WTC11 (cell line): ENCODE results near the gene C5orf15. TPM values are rescaled to one million over a fixed set of nuclear protein-coding genes. Genes with fewer than 3 reads are reported as not detected.

Experiments
- ATAC-seq: fragments of 200-7000 bp; cut with Tn5 transposase; 2 replicates; pipeline ENCODE4 v1.10.0; 2021; ENCODE audit warnings: mild to moderate bottlenecking, moderate library complexity
- CTCF ChIA-PET: fragments of 300-600 bp; sonication (Branson Sonifier 250); formaldehyde crosslinking; loops from one replicate; lab custom pipeline; 2021; ENCODE audit warnings: antibody characterized with exemption; lab: Charles Lee
- POLR2A ChIA-PET: fragments of 350-600 bp; sonication (Branson Sonifier 250); formaldehyde crosslinking; loops from one replicate; lab custom pipeline; 2021; ENCODE audit warnings: antibody characterized with exemption; lab: Charles Lee
- DNase-seq: peaks from one replicate; pipeline ENCODE4 v3.0.0; 2021; ENCODE audit warnings: low spot score
- H3K27ac Mint-ChIP-seq: 2 replicates; pipeline ENCODE4 v1.8.0; 2021; ENCODE audit warnings: mixed read lengths
- H3K27me3 Mint-ChIP-seq: 2 replicates; pipeline ENCODE4 v1.8.0; 2021; ENCODE audit warnings: low read depth, mild to moderate bottlenecking, moderate library complexity, mixed read lengths
- H3K36me3 Mint-ChIP-seq: 2 replicates; pipeline ENCODE4 v1.8.0; 2021; ENCODE audit warnings: mixed read lengths
- H3K4me1 Mint-ChIP-seq: 2 replicates; pipeline ENCODE4 v1.8.0; 2022; ENCODE audit warnings: mixed read lengths
- H3K4me3 Mint-ChIP-seq: 2 replicates; pipeline ENCODE4 v1.8.0; 2021; ENCODE audit warnings: mild to moderate bottlenecking, moderate library complexity, mixed read lengths
- H3K9me3 Mint-ChIP-seq: 2 replicates; pipeline ENCODE4 v1.8.0; 2021; ENCODE audit warnings: mixed read lengths
- ARID4B ChIP-seq: sonication (generic); formaldehyde crosslinking; IDR thresholded peaks from 2 replicates; pipeline ENCODE4 v1.8.0; 2023; ENCODE audit warnings: missing genetic modification reagents, mild to moderate bottlenecking, borderline replicate concordance
- ATF6 ChIP-seq: sonication (generic); formaldehyde crosslinking; IDR thresholded peaks from 2 replicates; pipeline ENCODE4 v1.8.1; 2023; ENCODE audit warnings: mild to moderate bottlenecking, missing genetic modification reagents
- CTCF ChIP-seq: fragments of 200-600 bp; IDR thresholded peaks from 2 replicates; pipeline ENCODE4 v1.8.0; 2022; ENCODE audit warnings: antibody characterized with exemption
- EMX1 ChIP-seq: fragments of 250-450 bp; sonication (Bioruptor Pico); IDR thresholded peaks from 2 replicates; pipeline ENCODE4 v1.8.0; 2021; ENCODE audit warnings: mild to moderate bottlenecking
- FOXK1 ChIP-seq: sonication (generic); formaldehyde crosslinking; IDR thresholded peaks from 2 replicates; pipeline ENCODE4 v1.8.0; 2022; ENCODE audit warnings: mild to moderate bottlenecking, moderate library complexity, missing genetic modification reagents
- GABPB1 ChIP-seq: sonication (generic); formaldehyde crosslinking; IDR thresholded peaks from 2 replicates; pipeline ENCODE4 v1.8.1; 2023; ENCODE audit warnings: mild to moderate bottlenecking, missing genetic modification reagents
- HMGA2 ChIP-seq: fragments of 250-450 bp; sonication (Bioruptor Pico); IDR thresholded peaks from 2 replicates; pipeline ENCODE4 v1.4.0; 2021; ENCODE audit warnings: mild to moderate bottlenecking, moderate library complexity
- NFE2L1 ChIP-seq: sonication (generic); formaldehyde crosslinking; IDR thresholded peaks from 2 replicates; pipeline ENCODE4 v1.8.1; 2023; ENCODE audit warnings: missing genetic modification reagents
- NFYB ChIP-seq: sonication (generic); formaldehyde crosslinking; conservative IDR thresholded peaks from 2 replicates; pipeline ENCODE4 v1.8.0; 2022; ENCODE audit warnings: low read depth, missing genetic modification reagents
- RORB ChIP-seq: fragments of 250-450 bp; sonication (Bioruptor Pico); IDR thresholded peaks from 2 replicates; pipeline ENCODE4 v1.9.0; 2021; ENCODE audit warnings: mild to moderate bottlenecking
- SMAD3 ChIP-seq: sonication (generic); formaldehyde crosslinking; IDR thresholded peaks from 2 replicates; pipeline ENCODE4 v1.8.0; 2022; ENCODE audit warnings: missing genetic modification reagents, mild to moderate bottlenecking, borderline replicate concordance
- SOX15 ChIP-seq: fragments of 250-450 bp; sonication (Bioruptor Pico); IDR thresholded peaks from 2 replicates; pipeline ENCODE4 v1.9.0; 2021; ENCODE audit warnings: mild to moderate bottlenecking
- TP53 ChIP-seq: sonication (generic); formaldehyde crosslinking; IDR thresholded peaks from 2 replicates; pipeline ENCODE4 v1.8.1; 2023; ENCODE audit warnings: mild to moderate bottlenecking, missing genetic modification reagents
- ZBTB21 ChIP-seq: sonication (generic); formaldehyde crosslinking; IDR thresholded peaks from 2 replicates; pipeline ENCODE4 v1.8.1; 2023; ENCODE audit warnings: mild to moderate bottlenecking, missing genetic modification reagents, borderline replicate concordance
- ZNF121 ChIP-seq: sonication (generic); formaldehyde crosslinking; IDR thresholded peaks from 2 replicates; pipeline ENCODE4 v1.8.0; 2023; ENCODE audit warnings: missing genetic modification reagents
- ZNF263 ChIP-seq: sonication (generic); formaldehyde crosslinking; IDR thresholded peaks from 2 replicates; pipeline ENCODE4 v1.8.1; 2022; ENCODE audit warnings: low read depth, mild to moderate bottlenecking, moderate library complexity, missing genetic modification reagents
- ZNF416 ChIP-seq: fragments of 250-450 bp; sonication (Bioruptor Pico); IDR thresholded peaks from 2 replicates; pipeline ENCODE4 v1.9.0; 2021; ENCODE audit warnings: mild to moderate bottlenecking, inconsistent platforms
- ZNF423 ChIP-seq: fragments of 250-450 bp; sonication (Bioruptor Pico); IDR thresholded peaks from 2 replicates; pipeline ENCODE4 v2.1.2; 2022; ENCODE audit warnings: mild to moderate bottlenecking, moderate library complexity
- total RNA-seq: library from RNA; stranded (reverse); gene quantifications from 3 replicates; pipeline ENCODE4 v1.2.3, GENCODE V29; 2021
- TF ChIP-seq, protein P1 (sequence below): sonication (generic); formaldehyde crosslinking; IDR thresholded peaks from 2 replicates; pipeline ENCODE4 v1.8.1; 2023; ENCODE audit warnings: mild to moderate bottlenecking, moderate library complexity, missing genetic modification reagents
- TF ChIP-seq, protein P2 (sequence below): fragments of 250-450 bp; sonication (Bioruptor Pico); IDR thresholded peaks from 2 replicates; pipeline ENCODE4 v2.1.2; 2022; ENCODE audit warnings: mild to moderate bottlenecking, moderate library complexity

The C5orf15 gene
- total RNA-seq, 1 experiment from 2014 or later, result 32.7 TPM

DNA sequence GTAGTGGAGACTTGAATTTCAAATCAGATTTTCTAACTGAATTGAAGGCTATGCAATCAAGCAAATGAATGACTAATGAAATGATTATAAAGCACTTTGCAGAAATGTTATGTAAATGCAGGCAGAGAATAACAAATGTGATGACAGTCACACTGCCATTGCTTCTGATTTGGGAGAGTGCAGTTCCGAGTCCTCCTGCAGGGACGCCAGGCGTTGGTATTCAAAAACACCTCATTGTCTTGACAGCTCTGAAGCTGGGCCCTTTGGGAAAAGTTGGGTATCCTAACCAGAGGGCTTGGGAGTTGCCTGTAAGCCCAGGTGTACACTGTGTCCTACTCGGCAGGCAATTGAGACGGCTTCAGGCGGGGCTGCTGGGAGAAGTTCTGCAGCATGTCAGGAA is 57.9 kb downstream of the C5orf15 start:
- H3K9me3 Mint-ChIP-seq, result no peaks in the 10 kb centered on the region
- H3K4me1 Mint-ChIP-seq, result no peaks in the 10 kb centered on the region
- H3K4me3 Mint-ChIP-seq, result no peak overlapping the region
- no peaks in the 10 kb centered on the region for H3K27me3 Mint-ChIP-seq
- TF ChIP-seq ZNF423 (CRISPR knock-in tag), result no peak
- no peak for TF ChIP-seq NFE2L1
- H3K36me3 Mint-ChIP-seq, result no peaks in the 10 kb centered on the region
- ATAC-seq (peak; percentile 64), DNase-seq (peak; percentile 23)
- H3K27ac Mint-ChIP-seq, result no peak overlapping the region
- ChIA-PET POLR2A (no interaction called here), CTCF (no interaction called here)

- no peak for DNase-seq
- Mint-ChIP-seq H3K36me3 (no peaks in the 10 kb centered on the region), H3K9me3 (no peaks in the 10 kb centered on the region), H3K27ac (no peak overlapping the region), H3K27me3 (no peaks in the 10 kb centered on the region), H3K4me1 (no peaks in the 10 kb centered on the region), H3K4me3 (no peak overlapping the region)
- TF ChIP-seq RORB (CRISPR knock-in tag) (no peak), HMGA2 (CRISPR knock-in tag) (no peak), GABPB1 (no peak)
- ATAC-seq, result no peak
- CTCF ChIA-PET, result interaction anchor here (1.1 to 1.2 kb wide), 3 partner anchors 12 to 486 kb away, joined by 3 to 4 read pairs (median 3); no protein-coding TSS in a partner anchor
- POLR2A ChIA-PET, result interaction anchor here (0.7 kb wide), 1 partner anchor 15 kb away, joined by 3 read pairs; no protein-coding TSS in a partner anchor
Measured at GRCh38 chr5:133909603-133910002, 58.8 kb downstream of the C5orf15 start.

- POLR2A ChIA-PET, result no interaction called here
- ATAC-seq (no peak), DNase-seq (no peak)
- CTCF ChIA-PET, result interaction anchor here (0.9 kb wide), 1 partner anchor 38 kb away, joined by 3 read pairs; no protein-coding TSS in a partner anchor
- no peak overlapping the region for H3K4me3 Mint-ChIP-seq
- no peak for TF ChIP-seq SOX15 (CRISPR knock-in tag)
- TF ChIP-seq ATF6 (CRISPR knock-in tag), result no peak
- no peak for TF ChIP-seq NFYB (CRISPR knock-in tag)
- TF ChIP-seq ZNF416, result no peak
- TF ChIP-seq TP53 (CRISPR knock-in tag), result no peak
- TF ChIP-seq, protein P1, sequence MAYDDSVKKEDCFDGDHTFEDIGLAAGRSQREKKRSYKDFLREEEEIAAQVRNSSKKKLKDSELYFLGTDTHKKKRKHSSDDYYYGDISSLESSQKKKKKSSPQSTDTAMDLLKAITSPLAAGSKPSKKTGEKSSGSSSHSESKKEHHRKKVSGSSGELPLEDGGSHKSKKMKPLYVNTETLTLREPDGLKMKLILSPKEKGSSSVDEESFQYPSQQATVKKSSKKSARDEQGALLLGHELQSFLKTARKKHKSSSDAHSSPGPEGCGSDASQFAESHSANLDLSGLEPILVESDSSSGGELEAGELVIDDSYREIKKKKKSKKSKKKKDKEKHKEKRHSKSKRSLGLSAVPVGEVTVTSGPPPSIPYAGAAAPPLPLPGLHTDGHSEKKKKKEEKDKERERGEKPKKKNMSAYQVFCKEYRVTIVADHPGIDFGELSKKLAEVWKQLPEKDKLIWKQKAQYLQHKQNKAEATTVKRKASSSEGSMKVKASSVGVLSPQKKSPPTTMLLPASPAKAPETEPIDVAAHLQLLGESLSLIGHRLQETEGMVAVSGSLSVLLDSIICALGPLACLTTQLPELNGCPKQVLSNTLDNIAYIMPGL (CRISPR knock-in tag), result no peak
- TF ChIP-seq, protein P2, sequence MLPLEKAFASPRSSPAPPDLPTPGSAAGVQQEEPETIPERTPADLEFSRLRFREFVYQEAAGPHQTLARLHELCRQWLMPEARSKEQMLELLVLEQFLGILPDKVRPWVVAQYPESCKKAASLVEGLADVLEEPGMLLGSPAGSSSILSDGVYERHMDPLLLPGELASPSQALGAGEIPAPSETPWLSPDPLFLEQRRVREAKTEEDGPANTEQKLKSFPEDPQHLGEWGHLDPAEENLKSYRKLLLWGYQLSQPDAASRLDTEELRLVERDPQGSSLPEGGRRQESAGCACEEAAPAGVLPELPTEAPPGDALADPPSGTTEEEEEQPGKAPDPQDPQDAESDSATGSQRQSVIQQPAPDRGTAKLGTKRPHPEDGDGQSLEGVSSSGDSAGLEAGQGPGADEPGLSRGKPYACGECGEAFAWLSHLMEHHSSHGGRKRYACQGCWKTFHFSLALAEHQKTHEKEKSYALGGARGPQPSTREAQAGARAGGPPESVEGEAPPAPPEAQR (CRISPR knock-in tag), result no peak
- no peak for TF ChIP-seq ZBTB21 (CRISPR knock-in tag)
- no peak for TF ChIP-seq SMAD3 (CRISPR knock-in tag)
- no peak for TF ChIP-seq ZNF121 (CRISPR knock-in tag)
- no peak for TF ChIP-seq CTCF
- TF ChIP-seq ARID4B (CRISPR knock-in tag), result no peak
- TF ChIP-seq FOXK1 (CRISPR knock-in tag), result no peak
- TF ChIP-seq EMX1, result no peak
- TF ChIP-seq ZNF263 (CRISPR knock-in tag), result no peak
- H3K4me1 Mint-ChIP-seq, result no peaks in the 10 kb centered on the region
- H3K9me3 Mint-ChIP-seq, result no peaks in the 10 kb centered on the region
- no peak overlapping the region for H3K27ac Mint-ChIP-seq
- H3K27me3 Mint-ChIP-seq, result no peaks in the 10 kb centered on the region
- no peaks in the 10 kb centered on the region for H3K36me3 Mint-ChIP-seq
Measured at GRCh38 chr5:133907075-133907474, 61.4 kb downstream of the C5orf15 start.
